Gastrocnemius medialis (tissue), 4 donors: Measurements from ENCODE around the gene CCDC192. TPM values are rescaled to one million over a fixed set of nuclear protein-coding genes. Genes with fewer than 3 reads are reported as not detected.

ENCODE experiments used
- ATAC-seq, 2 donors: fragments of 150-250 bp; one replicate each; pipeline ENCODE4 v1.9.1; 2016
- DNase-seq, 2 donors: peaks; one replicate each; pipeline ENCODE4 v3.0.0-alpha.2; 2019
- H3K27ac ChIP-seq, 4 donors: fragments of 200-600 bp; sonication (generic); 1 replicate in 1 of 4; 2 replicates in 3 of 4; pipeline ENCODE4 v1.5.1; 2016 to 2018; ENCODE audit warnings: mild to moderate bottlenecking in 2 of 4, moderate library complexity in 1 of 4
- H3K27me3 ChIP-seq, 3 donors: fragments of 200-600 bp; sonication (generic) in 2 of 3; 1 replicate in 1 of 3; 2 replicates in 2 of 3; pipeline versions ENCODE4 v1.5.1 to v1.6.0; 2016 to 2019; ENCODE audit warnings: mild to moderate bottlenecking in 1 of 3, moderate library complexity in 1 of 3
- H3K36me3 ChIP-seq, 2 donors: fragments of 200-600 bp; sonication (generic) in 1 of 2; one replicate each; pipeline ENCODE4 v1.5.1; 2017 to 2018
- H3K4me1 ChIP-seq, 2 donors: fragments of 200-600 bp; sonication (generic) in 1 of 2; one replicate each; pipeline ENCODE4 v1.5.1; 2016 to 2017; ENCODE audit warnings: mild to moderate bottlenecking in 2 of 2
- H3K4me3 ChIP-seq, 4 donors: fragments of 200-600 bp; sonication (generic) in 3 of 4; 1 replicate in 1 of 4; 2 replicates in 3 of 4; pipeline ENCODE4 v1.5.1; 2016 to 2019; ENCODE audit warnings: mild to moderate bottlenecking in 2 of 4
- H3K9me3 ChIP-seq, 3 donors: fragments of 200-600 bp; sonication (generic) in 2 of 3; 1 replicate in 1 of 3; 2 replicates in 2 of 3; pipeline ENCODE4 v1.5.1; 2016 to 2019
- CTCF ChIP-seq, 5 experiments: fragments of 450-650 bp in 3 of 5; fragments of 200-600 bp in 2 of 5; sonication (generic) in 2 of 5; IDR thresholded peaks in 4 of 5; conservative IDR thresholded peaks in 1 of 5; 1 replicate in 4 of 5; 2 replicates in 1 of 5; pipeline ENCODE4 v1.5.1; 2016 to 2019; ENCODE audit warnings: antibody characterized with exemption in 5 of 5, mild to moderate bottlenecking in 3 of 5, moderate library complexity in 3 of 5
- POLR2A ChIP-seq, 2 donors: fragments of 450-650 bp; IDR thresholded peaks; one replicate each; pipeline ENCODE4 v1.6.1; 2017; ENCODE audit warnings: antibody characterized with exemption in 2 of 2, mild to moderate bottlenecking in 2 of 2, moderate library complexity in 2 of 2
- in situ Hi-C, 4 donors: fragments of 200-750 bp; cut with MboI; loops; one replicate each; pipeline versions ENCODE4 v1.15.0 to v1.8.0; 2017; ENCODE audit warnings: low sequenced_read_pairs in 4 of 4
- intact Hi-C: fragments of 100-400 bp; cut with DNase I; formaldehyde crosslinking; loops from one replicate; pipeline ENCODE4 v1.15.1; 2023; ENCODE audit warnings: low total_unique reads
- total RNA-seq, 4 donors: library from RNA; depleted of rRNA; stranded (reverse); fragments of >200 nt; gene quantifications; one replicate each; pipeline versions ENCODE4 v1.1.0 to v1.2.3, GENCODE V29; 2016

The CCDC192 gene
- total RNA-seq, 4 donors from 2014 or later, result not detected

GRCh38 chr5:127761869-127762268 is 58.7 kb downstream of the CCDC192 start:
- no peaks in the 10 kb centered on the region for H3K36me3 ChIP-seq
- H3K9me3 ChIP-seq, result no peaks in the 10 kb centered on the region
- no peak for DNase-seq
- intact Hi-C loops, result no loop called here
- peaks cover 4 to 22% of the 10 kb centered on the region in 2 donors for H3K4me1 ChIP-seq
- no peak overlapping the region for H3K4me3 ChIP-seq
- no peaks in the 10 kb centered on the region for H3K27me3 ChIP-seq
- ATAC-seq, result no peak
- TF ChIP-seq CTCF (IDR thresholded peaks at IDR 0.05 in 4 of 5, conservative IDR thresholded peaks at IDR 0.05 in 1 of 5) (no peak), POLR2A (IDR thresholded peaks at IDR 0.05) (no peak)
- H3K27ac ChIP-seq, result no peak overlapping the region
- in situ Hi-C loops, result no loop called here

- H3K27ac ChIP-seq, result no peak overlapping the region
- H3K9me3 ChIP-seq, result no peaks in the 10 kb centered on the region
- peaks cover 1 to 18% of the 10 kb centered on the region in 2 donors for H3K4me1 ChIP-seq
- intact Hi-C loops, result no loop called here
- no peaks in the 10 kb centered on the region for H3K27me3 ChIP-seq
- no peaks in the 10 kb centered on the region for H3K36me3 ChIP-seq
- H3K4me3 ChIP-seq, result no peak overlapping the region
- in situ Hi-C loops, result no loop called here
- ATAC-seq (no peak), DNase-seq (no peak)
- TF ChIP-seq CTCF (IDR thresholded peaks at IDR 0.05 in 4 of 5, conservative IDR thresholded peaks at IDR 0.05 in 1 of 5) (no peak), POLR2A (IDR thresholded peaks at IDR 0.05) (no peak)
These were observed 59.2 kb downstream of the CCDC192 start for GRCh38 chr5:127762412-127762811.

- no peak for ATAC-seq
- Histone ChIP-seq H3K27ac (no peak overlapping the region), H3K36me3 (no peaks in the 10 kb centered on the region), H3K4me3 (no peak overlapping the region), H3K27me3 (no peaks in the 10 kb centered on the region), H3K9me3 (no peaks in the 10 kb centered on the region), H3K4me1 (peaks cover 0 to 13% of the 10 kb centered on the region in 2 donors)
- DNase-seq, result no peak
- intact Hi-C loops, result no loop called here
- no peak for TF ChIP-seq POLR2A (IDR thresholded peaks at IDR 0.05)
- TF ChIP-seq CTCF (IDR thresholded peaks at IDR 0.05 in 4 of 5, conservative IDR thresholded peaks at IDR 0.05 in 1 of 5), result no peak
- in situ Hi-C loops, result no loop called here
These were observed 63.6 kb downstream of the CCDC192 start for GRCh38 chr5:127766676-127767335.

- no peak for TF ChIP-seq POLR2A (IDR thresholded peaks at IDR 0.05)
- no peak for TF ChIP-seq CTCF (IDR thresholded peaks at IDR 0.05 in 4 of 5, conservative IDR thresholded peaks at IDR 0.05 in 1 of 5)
- H3K4me1 ChIP-seq, result peaks cover 0 to 4% of the 10 kb centered on the region in 2 donors
- no peaks in the 10 kb centered on the region for H3K36me3 ChIP-seq
- DNase-seq (no peak), ATAC-seq (no peak)
- intact Hi-C loops, result no loop called here
- no peaks in the 10 kb centered on the region for H3K27me3 ChIP-seq
- no peak overlapping the region for H3K27ac ChIP-seq
- no peaks in the 10 kb centered on the region for H3K9me3 ChIP-seq
- H3K4me3 ChIP-seq, result no peak overlapping the region
- in situ Hi-C loops, result no loop called here
These were observed 66.2 kb downstream of the CCDC192 start for GRCh38 chr5:127769386-127769785.

GRCh38 chr5:127770272-127770671 is 67.1 kb downstream of the CCDC192 start:
- no peaks in the 10 kb centered on the region for H3K9me3 ChIP-seq
- intact Hi-C loops (no loop called here), in situ Hi-C loops (no loop called here)
- no peak overlapping the region for H3K4me3 ChIP-seq
- H3K27ac ChIP-seq, result no peak overlapping the region
- no peaks in the 10 kb centered on the region for H3K36me3 ChIP-seq
- DNase-seq (no peak), ATAC-seq (no peak)
- TF ChIP-seq POLR2A (IDR thresholded peaks at IDR 0.05), result no peak
- H3K27me3 ChIP-seq, result no peaks in the 10 kb centered on the region
- peaks cover 0 to 4% of the 10 kb centered on the region in 2 donors for H3K4me1 ChIP-seq
